ENCODE data around the gene IGF2BP3. TPM values are rescaled to one million over a fixed set of nuclear protein-coding genes. Genes with fewer than 3 reads are reported as not detected.

The IGF2BP3 gene
- total and polyA plus RNA-seq, 10 donors = 0.17 to 6.8 (median 1.6) TPM

DNA sequence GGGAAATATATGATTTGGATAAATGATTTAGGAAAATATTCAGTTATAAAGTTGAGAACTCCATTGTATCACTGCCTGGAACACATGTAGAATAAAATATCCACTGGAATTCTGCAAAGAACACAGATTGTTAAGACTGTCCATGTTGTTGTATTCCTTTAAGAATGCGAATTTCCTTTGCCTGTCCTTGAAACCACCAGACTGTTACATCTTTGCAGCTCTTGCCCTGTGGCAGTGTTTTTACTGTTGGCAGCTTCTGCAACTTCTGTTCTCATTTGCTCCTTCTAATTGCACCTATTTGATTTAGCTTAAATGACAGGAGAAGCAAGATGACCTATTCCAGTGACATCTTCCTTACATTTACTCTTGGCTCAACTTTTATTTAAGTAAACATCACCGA lies 131.4 kb downstream of the IGF2BP3 start:
- Histone ChIP-seq H3K9me3 (no peaks in the 10 kb centered on the region), H3K4me3 (no peak overlapping the region), H3K27ac (no peak overlapping the region), H3K36me3 (no peaks in the 10 kb centered on the region), H3K4me1 (peaks cover 0 to 8% (median 0%) of the 10 kb centered on the region in 6 donors), H3K27me3 (replicated peaks in 1 of 7) (no peaks in the 10 kb centered on the region)
- 76 to 90% (median 82%) methylated on average over 2 of the region's 2 CpGs for WGBS, 5 donors
- TF ChIP-seq POLR2A (IDR thresholded peaks at IDR 0.05) (no peak), CTCF (IDR thresholded peaks at IDR 0.05 in 8 of 11, conservative IDR thresholded peaks at IDR 0.05 in 3 of 11) (no peak), POLR2AphosphoS5 (IDR thresholded peaks at IDR 0.05) (no peak)
- no peak for DNase-seq
- intact Hi-C loops (cut with DNase I; ENCODE audit: low total_unique reads) = no loop called here

DNA sequence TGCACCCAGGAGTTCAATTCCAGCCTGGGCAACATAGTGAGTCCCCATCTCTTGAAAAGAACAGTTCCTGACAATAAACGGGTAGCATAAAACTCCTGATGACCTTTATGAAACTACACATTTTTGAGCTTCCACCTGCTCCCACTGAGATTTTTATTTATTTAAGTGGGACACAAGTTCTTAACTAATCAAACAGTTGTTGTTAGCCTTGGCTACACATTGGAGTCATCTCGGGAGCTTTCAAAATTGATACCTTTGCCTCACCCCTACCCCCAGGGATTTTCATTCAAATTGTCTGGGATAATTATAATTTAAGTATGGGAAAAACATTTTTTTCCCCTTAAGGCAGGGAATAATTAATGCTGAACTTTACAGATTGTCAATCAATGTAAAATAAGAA lies 131.9 kb downstream of the IGF2BP3 start:
- peaks cover 0 to 8% (median 0%) of the 10 kb centered on the region in 6 donors for H3K4me1 ChIP-seq
- 92 to 99% (median 94%) methylated on average over 2 of the region's 2 CpGs for WGBS, 5 donors
- H3K27ac ChIP-seq = no peak overlapping the region
- H3K36me3 ChIP-seq = no peaks in the 10 kb centered on the region
- no peak overlapping the region for H3K4me3 ChIP-seq
- no peaks in the 10 kb centered on the region for H3K27me3 ChIP-seq (replicated peaks in 1 of 7)
- DNase-seq = no peak
- intact Hi-C loops (cut with DNase I; ENCODE audit: low total_unique reads) = no loop called here
- TF ChIP-seq POLR2AphosphoS5 (IDR thresholded peaks at IDR 0.05) (no peak), CTCF (IDR thresholded peaks at IDR 0.05 in 8 of 11, conservative IDR thresholded peaks at IDR 0.05 in 3 of 11) (no peak), POLR2A (IDR thresholded peaks at IDR 0.05) (no peak)
- H3K9me3 ChIP-seq = no peaks in the 10 kb centered on the region

- intact Hi-C loops (cut with DNase I; ENCODE audit: low total_unique reads) = no loop called here
- no peaks in the 10 kb centered on the region for H3K27me3 ChIP-seq (replicated peaks in 1 of 7)
- H3K27ac ChIP-seq = no peak overlapping the region
- H3K36me3 ChIP-seq = no peaks in the 10 kb centered on the region
- no peak for DNase-seq
- no peak for TF ChIP-seq POLR2AphosphoS5 (IDR thresholded peaks at IDR 0.05)
- TF ChIP-seq CTCF (IDR thresholded peaks at IDR 0.05 in 8 of 11, conservative IDR thresholded peaks at IDR 0.05 in 3 of 11) = no peak
- no peak for TF ChIP-seq POLR2A (IDR thresholded peaks at IDR 0.05)
- no peak overlapping the region for H3K4me3 ChIP-seq
- no peaks in the 10 kb centered on the region for H3K9me3 ChIP-seq
- peaks cover 0 to 8% (median 0%) of the 10 kb centered on the region in 6 donors for H3K4me1 ChIP-seq
Observed at GRCh38 chr7:23337374-23337773, 132.9 kb downstream of the IGF2BP3 start.

- TF ChIP-seq CTCF (IDR thresholded peaks at IDR 0.05 in 8 of 11, conservative IDR thresholded peaks at IDR 0.05 in 3 of 11) (no peak), POLR2A (IDR thresholded peaks at IDR 0.05) (no peak), POLR2AphosphoS5 (IDR thresholded peaks at IDR 0.05) (no peak)
- H3K27me3 ChIP-seq (replicated peaks in 1 of 7) = no peaks in the 10 kb centered on the region
- no peaks in the 10 kb centered on the region for H3K36me3 ChIP-seq
- no peak for DNase-seq
- WGBS, 5 donors = 83 to 96% (median 88%) methylated on average over 6 of the region's 6 CpGs
- intact Hi-C loops (cut with DNase I; ENCODE audit: low total_unique reads) = no loop called here
- no peaks in the 10 kb centered on the region for H3K9me3 ChIP-seq
- no peak overlapping the region for H3K4me3 ChIP-seq
- no peak overlapping the region for H3K27ac ChIP-seq
- peaks cover 0 to 8% (median 0%) of the 10 kb centered on the region in 6 donors for H3K4me1 ChIP-seq
Observed at GRCh38 chr7:23336799-23337283, 133.4 kb downstream of the IGF2BP3 start.

Data from spleen (tissue), 11 donors.